Stimulated activated memory B cell treated with anti-CD40 and anti-IgM and Interleukin-4, amounts not matched to agents 10 μg/mL and 1 μg/mL and 100 μg/mL, for 72 hours (primary cell): ENCODE measurements around the gene COG7.
"Not testable (repeated sequence)": the region's sequence is repeated elsewhere in the genome, so short reads cannot be mapped to it uniquely, and the experiment has no call there.

ENCODE experiments used
- ATAC-seq: fragments of 150-1000 bp; cut with Tn5 transposase; 2 replicates; pipeline ENCODE4 v1.10.0; 2021
- H3K27ac Mint-ChIP-seq: one replicate; pipeline ENCODE4 v1.8.0; 2022; ENCODE audit warnings: mild to moderate bottlenecking, mixed read lengths
- H3K27me3 Mint-ChIP-seq: one replicate; pipeline ENCODE4 v1.8.0; 2022; ENCODE audit warnings: mixed read lengths
- H3K36me3 Mint-ChIP-seq: one replicate; pipeline ENCODE4 v1.8.0; 2022; ENCODE audit warnings: mixed read lengths
- H3K4me1 Mint-ChIP-seq: one replicate; pipeline ENCODE4 v1.8.0; 2022; ENCODE audit warnings: mixed read lengths
- H3K4me3 Mint-ChIP-seq: one replicate; pipeline ENCODE4 v1.8.0; 2022; ENCODE audit warnings: mild to moderate bottlenecking, moderate library complexity, mixed read lengths
- H3K9me3 Mint-ChIP-seq: one replicate; pipeline ENCODE4 v1.8.0; 2022; ENCODE audit warnings: mixed read lengths

The COG7 gene

DNA sequence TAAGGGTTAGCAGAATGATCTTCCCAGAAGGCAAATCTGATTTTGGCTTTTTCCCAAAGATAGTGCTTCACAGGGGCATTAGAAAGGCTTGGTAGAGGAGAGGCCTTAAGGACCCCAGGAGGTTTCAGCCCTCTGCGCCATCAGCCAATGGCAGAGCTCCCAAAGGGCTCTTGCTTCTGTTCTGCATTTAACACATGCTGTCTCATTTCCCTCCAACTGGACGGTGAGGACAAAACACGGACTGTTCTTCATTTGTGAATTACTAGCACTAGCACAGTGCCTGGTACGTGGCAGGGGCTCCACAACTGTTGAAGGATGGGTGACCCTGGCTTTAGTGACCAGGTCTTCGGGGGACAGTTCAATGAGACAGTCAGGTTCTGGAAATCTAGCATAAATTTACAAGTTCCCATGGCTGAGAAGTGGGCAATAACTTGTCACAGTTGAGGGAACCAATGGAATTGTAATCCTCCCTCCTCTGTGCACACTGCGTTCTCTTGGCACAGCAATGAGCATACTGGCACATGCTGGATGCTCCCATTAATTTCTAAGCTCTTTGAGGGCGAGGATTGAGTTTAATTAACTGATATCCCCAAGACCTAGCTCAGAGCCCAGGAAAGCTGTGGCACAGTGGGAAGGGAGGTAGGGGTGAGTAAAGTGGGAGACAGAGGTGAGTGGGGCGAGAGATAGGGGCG is 45.4 kb downstream of the COG7 start:
- Mint-ChIP-seq H3K27ac (no peak overlapping the region), H3K4me1 (no peaks in the 10 kb centered on the region), H3K4me3 (no peak overlapping the region), H3K36me3 (peaks cover 67% of the 10 kb centered on the region), H3K9me3 (no peaks in the 10 kb centered on the region), H3K27me3 (no peaks in the 10 kb centered on the region)
- no peak for ATAC-seq

DNA sequence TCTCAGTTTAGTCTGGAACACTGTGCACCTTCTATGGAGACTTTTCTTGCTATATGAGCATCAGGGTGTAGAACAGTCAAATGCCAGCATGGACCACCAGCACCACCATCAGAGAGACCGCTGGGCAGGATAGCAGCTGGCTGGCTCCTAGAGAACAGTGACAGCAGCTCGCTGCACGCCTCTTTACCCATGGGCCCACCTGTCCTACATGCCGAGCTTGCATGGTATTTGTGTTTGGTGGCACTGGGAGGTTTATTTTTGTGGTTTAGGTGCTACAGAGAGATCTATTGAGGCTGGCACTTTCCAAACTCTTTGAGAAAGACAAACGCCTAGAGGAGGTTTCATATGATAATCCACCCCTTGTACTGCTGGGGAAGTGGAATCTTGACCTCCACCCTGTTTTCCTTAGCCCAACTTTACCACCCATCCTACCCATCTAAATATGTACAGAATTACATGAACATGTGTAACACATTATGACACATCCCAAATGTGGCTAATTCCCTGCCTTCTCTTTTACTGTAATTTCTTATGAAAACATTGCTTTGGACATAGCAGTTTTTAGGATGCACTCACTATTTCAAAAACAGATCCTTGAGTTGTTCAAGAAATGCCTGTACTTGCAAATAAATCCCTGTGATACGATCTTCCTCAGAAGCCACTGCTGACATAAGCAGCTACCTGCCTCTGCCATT is 46.3 kb downstream of the COG7 start:
- no peaks in the 10 kb centered on the region for H3K4me1 Mint-ChIP-seq
- no peak for ATAC-seq
- no peak overlapping the region for H3K27ac Mint-ChIP-seq
- H3K36me3 Mint-ChIP-seq, result peaks cover 71% of the 10 kb centered on the region
- no peaks in the 10 kb centered on the region for H3K9me3 Mint-ChIP-seq
- H3K27me3 Mint-ChIP-seq, result no peaks in the 10 kb centered on the region
- H3K4me3 Mint-ChIP-seq, result no peak overlapping the region

- Mint-ChIP-seq H3K4me3 (no peak overlapping the region), H3K9me3 (no peaks in the 10 kb centered on the region), H3K27ac (no peak overlapping the region), H3K36me3 (peaks cover 78% of the 10 kb centered on the region), H3K27me3 (no peaks in the 10 kb centered on the region), H3K4me1 (no peaks in the 10 kb centered on the region)
- no peak for ATAC-seq
Measured at GRCh38 chr16:23406024-23406423, 47.0 kb downstream of the COG7 start.

- Mint-ChIP-seq H3K4me3 (no peak overlapping the region), H3K36me3 (peaks cover 91% of the 10 kb centered on the region), H3K9me3 (no peaks in the 10 kb centered on the region), H3K4me1 (no peaks in the 10 kb centered on the region), H3K27ac (no peak overlapping the region), H3K27me3 (no peaks in the 10 kb centered on the region)
- no peak for ATAC-seq
Measured at GRCh38 chr16:23403547-23403946, 49.4 kb downstream of the COG7 start.

GRCh38 chr16:23402100-23402499 is 50.9 kb downstream of the COG7 start:
- H3K4me3 Mint-ChIP-seq, result no peak overlapping the region
- H3K4me1 Mint-ChIP-seq, result peaks cover 7% of the 10 kb centered on the region
- ATAC-seq, result no peak
- no peak overlapping the region for H3K27ac Mint-ChIP-seq
- no peaks in the 10 kb centered on the region for H3K9me3 Mint-ChIP-seq
- H3K27me3 Mint-ChIP-seq, result no peaks in the 10 kb centered on the region
- peaks cover 91% of the 10 kb centered on the region for H3K36me3 Mint-ChIP-seq

DNA sequence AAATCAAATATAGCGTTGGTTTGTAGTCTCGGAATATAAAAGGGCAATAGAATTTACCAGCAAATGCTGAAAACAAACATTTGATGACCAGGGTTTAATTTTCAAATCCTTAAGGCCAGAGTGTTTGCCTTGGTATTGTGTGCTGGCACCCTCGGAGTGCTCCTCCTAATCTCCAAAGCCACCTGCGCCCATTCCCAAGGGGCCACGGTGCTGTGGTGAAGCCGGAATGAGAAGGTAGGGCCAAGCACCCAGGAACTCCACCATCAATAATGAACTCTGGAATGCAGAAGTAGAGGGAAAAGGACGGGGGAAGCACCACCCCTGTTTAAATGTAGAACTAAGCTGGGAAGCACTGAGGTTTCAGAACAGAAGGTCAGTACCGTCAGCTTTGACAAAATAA is 51.9 kb downstream of the COG7 start:
- Mint-ChIP-seq H3K27me3 (no peaks in the 10 kb centered on the region), H3K36me3 (peaks cover 84% of the 10 kb centered on the region), H3K9me3 (no peaks in the 10 kb centered on the region), H3K27ac (no peak overlapping the region), H3K4me3 (no peak overlapping the region), H3K4me1 (peaks cover 8% of the 10 kb centered on the region)
- no peak for ATAC-seq

DNA sequence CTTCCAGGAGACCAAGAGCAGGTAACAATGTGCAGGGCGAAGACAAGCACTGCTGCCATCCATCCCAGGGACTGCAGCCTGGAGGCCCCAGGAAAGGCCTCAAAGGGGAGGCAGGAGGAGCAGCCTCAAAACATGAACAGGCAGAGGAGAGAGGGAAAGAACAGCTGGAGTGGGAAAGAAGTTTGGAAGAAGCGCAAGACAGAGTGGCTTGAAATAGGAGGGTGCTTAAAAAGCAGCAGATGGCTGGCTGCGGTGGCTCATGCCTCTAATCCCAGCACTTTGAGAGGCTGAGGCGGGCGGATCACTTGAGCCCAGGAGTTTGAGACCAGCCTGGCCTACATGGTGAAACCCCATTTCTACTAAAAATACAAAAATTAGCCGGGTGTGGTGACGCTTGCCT is 52.5 kb downstream of the COG7 start:
- ATAC-seq, H3K4me1 Mint-ChIP-seq, H3K27me3 Mint-ChIP-seq, H3K4me3 Mint-ChIP-seq, H3K27ac Mint-ChIP-seq, H3K9me3 Mint-ChIP-seq: not testable (repeated sequence)
- peaks cover 77% of the 10 kb centered on the region for H3K36me3 Mint-ChIP-seq

GRCh38 chr16:23398987-23399805 is 53.8 kb downstream of the COG7 start:
- H3K36me3 Mint-ChIP-seq, result peaks cover 68% of the 10 kb centered on the region
- H3K4me1 Mint-ChIP-seq, result peaks cover 8% of the 10 kb centered on the region
- H3K9me3 Mint-ChIP-seq, result no peaks in the 10 kb centered on the region
- no peak overlapping the region for H3K4me3 Mint-ChIP-seq
- no peaks in the 10 kb centered on the region for H3K27me3 Mint-ChIP-seq
- no peak for ATAC-seq
- H3K27ac Mint-ChIP-seq, result no peak overlapping the region

DNA sequence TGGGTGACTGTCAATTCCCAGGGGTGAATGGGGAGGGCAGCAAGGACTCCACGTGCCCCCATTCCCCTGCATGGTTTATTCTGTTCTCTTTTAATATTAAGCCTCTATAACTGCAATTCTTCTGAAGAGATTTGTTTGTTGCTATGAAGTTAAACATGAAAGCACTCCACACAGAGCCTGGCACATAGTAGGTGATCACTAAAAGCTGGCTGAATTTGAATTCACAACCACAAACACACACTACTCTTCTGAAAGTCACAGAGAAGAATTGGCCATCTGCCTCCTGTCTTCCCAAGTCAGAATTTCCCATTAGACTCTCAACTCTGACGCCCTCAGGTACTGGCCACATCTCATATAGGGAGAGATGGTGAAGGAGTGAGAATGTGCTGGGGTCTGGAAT is 55.5 kb downstream of the COG7 start:
- Mint-ChIP-seq H3K9me3 (no peaks in the 10 kb centered on the region), H3K4me3 (no peak overlapping the region), H3K36me3 (peaks cover 56% of the 10 kb centered on the region), H3K4me1 (peaks cover 8% of the 10 kb centered on the region), H3K27me3 (no peaks in the 10 kb centered on the region), H3K27ac (no peak overlapping the region)
- ATAC-seq, result no peak

DNA sequence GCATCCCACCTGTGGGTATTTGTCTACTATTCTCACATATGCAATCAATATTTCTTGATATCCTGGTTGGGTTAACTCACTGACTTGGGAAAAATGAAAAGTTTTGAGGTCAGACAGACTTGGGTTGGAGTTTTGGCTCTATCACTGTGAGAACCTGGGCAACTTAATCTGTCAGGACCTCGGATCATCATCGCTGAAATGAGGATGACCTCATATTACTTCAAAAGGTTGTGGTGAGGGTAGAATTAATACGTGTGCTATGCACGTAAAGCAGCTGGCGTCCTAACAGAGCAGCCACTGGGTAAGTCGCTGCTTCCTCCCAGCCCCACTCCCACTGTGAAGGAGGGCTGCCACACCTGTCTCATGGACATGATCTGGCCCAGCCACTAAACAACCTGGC is 57.3 kb downstream of the COG7 start:
- Mint-ChIP-seq H3K27ac (no peak overlapping the region), H3K27me3 (no peaks in the 10 kb centered on the region), H3K4me1 (peaks cover 8% of the 10 kb centered on the region), H3K36me3 (peaks cover 60% of the 10 kb centered on the region), H3K4me3 (no peak overlapping the region), H3K9me3 (no peaks in the 10 kb centered on the region)
- no peak for ATAC-seq

GRCh38 chr16:23394141-23394831 is 58.7 kb downstream of the COG7 start:
- H3K27ac Mint-ChIP-seq, result no peak overlapping the region
- no peak overlapping the region for H3K4me3 Mint-ChIP-seq
- peaks cover 8% of the 10 kb centered on the region for H3K4me1 Mint-ChIP-seq
- no peaks in the 10 kb centered on the region for H3K27me3 Mint-ChIP-seq
- ATAC-seq, result no peak
- H3K9me3 Mint-ChIP-seq, result no peaks in the 10 kb centered on the region
- peaks cover 55% of the 10 kb centered on the region for H3K36me3 Mint-ChIP-seq

DNA sequence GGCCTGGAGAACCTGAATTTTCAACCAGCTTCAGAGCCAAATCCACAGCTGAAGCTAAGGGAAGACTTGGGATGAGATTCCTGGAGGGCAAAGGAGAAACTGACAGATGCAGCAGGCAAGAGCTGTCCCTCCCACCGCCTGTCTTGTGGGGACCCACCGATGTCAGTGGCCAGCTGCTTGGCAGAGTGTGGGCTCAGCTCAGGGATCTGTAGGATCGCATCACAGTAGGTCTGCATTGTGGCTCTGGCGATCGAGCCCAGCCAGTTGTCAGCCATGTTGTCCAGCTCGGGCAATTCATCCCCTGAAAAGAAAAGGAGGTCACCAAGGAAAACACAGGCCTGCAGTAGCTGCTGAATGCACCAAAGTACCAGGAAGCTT is 60.8 kb downstream of the COG7 start:
- H3K4me1 Mint-ChIP-seq, result peaks cover 2% of the 10 kb centered on the region
- H3K27ac Mint-ChIP-seq, result no peak overlapping the region
- H3K9me3 Mint-ChIP-seq, result no peaks in the 10 kb centered on the region
- no peak overlapping the region for H3K4me3 Mint-ChIP-seq
- H3K27me3 Mint-ChIP-seq, result no peaks in the 10 kb centered on the region
- no peak for ATAC-seq
- peaks cover 48% of the 10 kb centered on the region for H3K36me3 Mint-ChIP-seq

DNA sequence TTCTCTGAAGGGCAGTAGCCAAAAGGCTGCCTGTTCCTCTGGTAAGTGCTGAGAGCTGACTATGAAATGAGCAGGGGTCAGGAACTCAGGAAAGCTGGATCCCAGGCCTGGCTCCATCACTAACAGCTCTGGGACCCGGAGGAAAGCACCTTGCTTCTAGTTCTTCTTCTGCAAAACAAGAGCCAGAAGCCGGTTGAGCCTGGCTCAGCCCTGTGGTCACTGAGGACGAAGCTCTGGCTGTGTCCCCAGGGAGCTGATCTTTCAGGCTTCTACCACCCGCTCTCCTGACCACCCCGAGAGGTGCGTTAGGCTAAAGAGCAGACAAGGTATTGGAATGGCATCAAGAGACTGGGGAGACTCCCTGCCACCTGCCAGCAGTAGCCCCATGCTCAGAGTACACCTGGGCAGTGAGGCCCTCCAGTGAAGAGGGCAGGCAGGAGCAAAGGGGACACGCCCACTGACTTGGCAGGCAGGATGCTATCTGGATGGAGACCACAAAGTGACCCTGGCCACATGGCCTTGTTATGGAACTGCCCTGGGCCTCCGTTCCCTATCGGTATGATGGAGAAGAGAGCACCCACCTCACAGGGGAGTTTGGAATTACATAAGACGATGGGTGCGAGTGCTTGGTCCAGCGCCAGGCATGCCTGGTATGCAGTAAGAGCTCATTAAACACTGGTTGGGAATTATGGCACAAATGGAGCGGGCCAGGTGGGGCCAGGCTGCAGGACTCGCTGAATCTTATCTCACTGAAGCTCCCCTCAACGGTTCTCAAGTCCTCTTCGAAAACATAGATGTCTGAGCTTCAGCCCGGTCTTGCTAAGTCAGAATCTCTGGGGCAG is 61.4 kb downstream of the COG7 start:
- H3K9me3 Mint-ChIP-seq, result no peaks in the 10 kb centered on the region
- H3K36me3 Mint-ChIP-seq, result peaks cover 44% of the 10 kb centered on the region
- no peak for ATAC-seq
- no peaks in the 10 kb centered on the region for H3K4me1 Mint-ChIP-seq
- H3K27me3 Mint-ChIP-seq, result no peaks in the 10 kb centered on the region
- no peak overlapping the region for H3K4me3 Mint-ChIP-seq
- H3K27ac Mint-ChIP-seq, result no peak overlapping the region

GRCh38 chr16:23389936-23390335 is 63.1 kb downstream of the COG7 start:
- ATAC-seq, H3K4me1 Mint-ChIP-seq, H3K27ac Mint-ChIP-seq, H3K4me3 Mint-ChIP-seq, H3K9me3 Mint-ChIP-seq, H3K27me3 Mint-ChIP-seq: not testable (repeated sequence)
- H3K36me3 Mint-ChIP-seq, result peaks cover 44% of the 10 kb centered on the region
